ENCODE measurements around the gene PARD6A.

DNA sequence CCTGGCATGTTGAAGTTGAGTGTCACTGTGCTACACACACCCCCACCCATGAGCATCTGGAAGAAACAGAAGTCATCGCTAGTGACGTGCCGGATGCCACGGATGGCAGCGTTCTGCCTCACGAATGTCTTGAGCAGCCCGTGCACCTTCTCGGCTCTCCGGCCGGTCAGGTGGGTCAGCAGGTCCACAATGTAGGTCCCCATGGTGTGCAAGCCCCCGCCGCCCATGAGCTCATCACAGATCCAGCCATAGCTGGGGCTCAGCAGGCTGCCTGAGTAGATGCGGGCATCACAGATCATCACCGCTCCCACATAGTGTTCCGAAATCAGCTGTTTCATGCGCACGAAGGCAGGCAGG is 14.8 kb downstream of the PARD6A start:
- TF ChIP-seq TCF12 (IDR thresholded peaks at IDR 0.05; ENCODE audit: low read depth) (no peak), REST (IDR thresholded peaks at IDR 0.05; ENCODE audit: low read depth) (no peak), TEAD4 (IDR thresholded peaks at IDR 0.05) (no peak), RAD21 (IDR thresholded peaks at IDR 0.05; ENCODE audit: low read depth) (no peak), MAX (IDR thresholded peaks at IDR 0.05) (no peak), FOXM1 (IDR thresholded peaks at IDR 0.05; ENCODE audit: borderline replicate concordance, low read depth) (no peak), EGR1 (IDR thresholded peaks at IDR 0.05) (no peak), ZBTB7A (IDR thresholded peaks at IDR 0.05; ENCODE audit: low read depth) (no peak), CREB1 (IDR thresholded peaks at IDR 0.05; ENCODE audit: low read depth) (no peak), NFIC (IDR thresholded peaks at IDR 0.05) (no peak)
